HCT116 (cell line): ENCODE results near the gene LTBR.

Source experiments
- CEBPB ChIP-seq: IDR thresholded peaks from 2 replicates; pipeline ENCODE4 v1.6.1; 2012; ENCODE audit warnings: low read depth
- EGR1 ChIP-seq: IDR thresholded peaks from 2 replicates; pipeline ENCODE4 v1.6.1; 2012; ENCODE audit warnings: low read depth
- EZH2 ChIP-seq: fragments of 200-600 bp; sonication (generic); IDR thresholded peaks from 2 replicates; pipeline ENCODE4 v1.6.1; 2017; ENCODE audit warnings: antibody characterized with exemption, mixed run types
- EZH2phosphoT487 ChIP-seq: fragments of 200-600 bp; IDR thresholded peaks from 2 replicates; pipeline ENCODE4 v1.6.1; 2018; ENCODE audit warnings: antibody characterized with exemption, borderline replicate concordance
- JUND ChIP-seq: IDR thresholded peaks from 2 replicates; pipeline ENCODE4 v1.6.1; 2012
- POLR2AphosphoS5 ChIP-seq: IDR thresholded peaks from 2 replicates; pipeline ENCODE4 v1.6.1; 2011; ENCODE audit warnings: mild to moderate bottlenecking, low read depth, low read length, moderate library complexity
- SRF ChIP-seq: IDR thresholded peaks from 2 replicates; pipeline ENCODE4 v1.6.1; 2012; ENCODE audit warnings: low read depth
- YY1 ChIP-seq: IDR thresholded peaks from 2 replicates; pipeline ENCODE4 v1.6.1; 2011; ENCODE audit warnings: low read length, low read depth, moderate library complexity, mild to moderate bottlenecking; ENCODE audit not compliant: insufficient replicate concordance; ENCODE audit errors: extremely low read depth
- TF ChIP-seq, protein P1 (sequence below), 3 experiments: fragments of 200-600 bp in 1 of 3; sonication (generic) in 1 of 3; IDR thresholded peaks in 2 of 3; conservative IDR thresholded peaks in 1 of 3; 2 replicates each; pipeline ENCODE4 v1.5.1; 2012 to 2017; ENCODE audit warnings: low read depth in 2 of 3, low read length in 2 of 3, antibody characterized with exemption in 1 of 3, borderline replicate concordance in 1 of 3, control low read depth in 1 of 3, mild to moderate bottlenecking in 1 of 3, mixed read lengths in 1 of 3, mixed run types in 1 of 3, moderate library complexity in 1 of 3; ENCODE audit not compliant: insufficient read depth in 1 of 3
- TF ChIP-seq, protein P2 (sequence below): IDR thresholded peaks from 2 replicates; pipeline ENCODE4 v1.6.1; 2012
- TF ChIP-seq, protein P3 (sequence below): IDR thresholded peaks from 2 replicates; pipeline ENCODE4 v1.6.1; 2012; ENCODE audit warnings: low read depth

DNA sequence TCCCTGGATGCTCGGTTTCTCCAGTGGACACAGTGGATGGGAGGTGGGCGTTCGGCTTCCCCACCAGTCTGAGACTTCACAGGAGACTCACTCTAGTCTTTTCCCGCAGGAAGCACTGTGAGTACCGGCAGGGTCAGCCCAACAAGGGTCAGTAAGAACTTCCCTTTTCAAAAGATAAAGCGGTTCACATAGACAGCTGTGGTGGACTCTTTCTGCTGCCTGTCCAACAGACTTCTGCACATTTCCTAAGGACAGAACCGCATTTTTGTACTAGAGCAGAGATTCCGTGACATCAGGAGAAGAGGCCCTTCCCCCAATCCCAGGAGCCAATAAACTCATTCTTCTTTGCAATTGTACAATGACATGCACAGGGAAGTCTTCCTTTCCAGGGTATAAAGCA, 10.4 kb downstream of the LTBR start:
- TF ChIP-seq, protein P1, sequence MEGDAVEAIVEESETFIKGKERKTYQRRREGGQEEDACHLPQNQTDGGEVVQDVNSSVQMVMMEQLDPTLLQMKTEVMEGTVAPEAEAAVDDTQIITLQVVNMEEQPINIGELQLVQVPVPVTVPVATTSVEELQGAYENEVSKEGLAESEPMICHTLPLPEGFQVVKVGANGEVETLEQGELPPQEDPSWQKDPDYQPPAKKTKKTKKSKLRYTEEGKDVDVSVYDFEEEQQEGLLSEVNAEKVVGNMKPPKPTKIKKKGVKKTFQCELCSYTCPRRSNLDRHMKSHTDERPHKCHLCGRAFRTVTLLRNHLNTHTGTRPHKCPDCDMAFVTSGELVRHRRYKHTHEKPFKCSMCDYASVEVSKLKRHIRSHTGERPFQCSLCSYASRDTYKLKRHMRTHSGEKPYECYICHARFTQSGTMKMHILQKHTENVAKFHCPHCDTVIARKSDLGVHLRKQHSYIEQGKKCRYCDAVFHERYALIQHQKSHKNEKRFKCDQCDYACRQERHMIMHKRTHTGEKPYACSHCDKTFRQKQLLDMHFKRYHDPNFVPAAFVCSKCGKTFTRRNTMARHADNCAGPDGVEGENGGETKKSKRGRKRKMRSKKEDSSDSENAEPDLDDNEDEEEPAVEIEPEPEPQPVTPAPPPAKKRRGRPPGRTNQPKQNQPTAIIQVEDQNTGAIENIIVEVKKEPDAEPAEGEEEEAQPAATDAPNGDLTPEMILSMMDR (IDR thresholded peaks at IDR 0.05 in 2 of 3, conservative IDR thresholded peaks at IDR 0.05 in 1 of 3; ENCODE audit: borderline replicate concordance in 1 of 3, insufficient read depth in 1 of 3, low read depth in 2 of 3, low read length in 2 of 3): no peak
- TF ChIP-seq JUND: no peak
- TF ChIP-seq EZH2phosphoT487: no peak
- no peak for TF ChIP-seq YY1
- no peak for TF ChIP-seq SRF
- TF ChIP-seq POLR2AphosphoS5: no peak
- no peak for TF ChIP-seq EGR1
- TF ChIP-seq, protein P2, sequence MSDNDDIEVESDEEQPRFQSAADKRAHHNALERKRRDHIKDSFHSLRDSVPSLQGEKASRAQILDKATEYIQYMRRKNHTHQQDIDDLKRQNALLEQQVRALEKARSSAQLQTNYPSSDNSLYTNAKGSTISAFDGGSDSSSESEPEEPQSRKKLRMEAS: no peak
- TF ChIP-seq EZH2: no peak
- no peak for TF ChIP-seq CEBPB
- TF ChIP-seq, protein P3, sequence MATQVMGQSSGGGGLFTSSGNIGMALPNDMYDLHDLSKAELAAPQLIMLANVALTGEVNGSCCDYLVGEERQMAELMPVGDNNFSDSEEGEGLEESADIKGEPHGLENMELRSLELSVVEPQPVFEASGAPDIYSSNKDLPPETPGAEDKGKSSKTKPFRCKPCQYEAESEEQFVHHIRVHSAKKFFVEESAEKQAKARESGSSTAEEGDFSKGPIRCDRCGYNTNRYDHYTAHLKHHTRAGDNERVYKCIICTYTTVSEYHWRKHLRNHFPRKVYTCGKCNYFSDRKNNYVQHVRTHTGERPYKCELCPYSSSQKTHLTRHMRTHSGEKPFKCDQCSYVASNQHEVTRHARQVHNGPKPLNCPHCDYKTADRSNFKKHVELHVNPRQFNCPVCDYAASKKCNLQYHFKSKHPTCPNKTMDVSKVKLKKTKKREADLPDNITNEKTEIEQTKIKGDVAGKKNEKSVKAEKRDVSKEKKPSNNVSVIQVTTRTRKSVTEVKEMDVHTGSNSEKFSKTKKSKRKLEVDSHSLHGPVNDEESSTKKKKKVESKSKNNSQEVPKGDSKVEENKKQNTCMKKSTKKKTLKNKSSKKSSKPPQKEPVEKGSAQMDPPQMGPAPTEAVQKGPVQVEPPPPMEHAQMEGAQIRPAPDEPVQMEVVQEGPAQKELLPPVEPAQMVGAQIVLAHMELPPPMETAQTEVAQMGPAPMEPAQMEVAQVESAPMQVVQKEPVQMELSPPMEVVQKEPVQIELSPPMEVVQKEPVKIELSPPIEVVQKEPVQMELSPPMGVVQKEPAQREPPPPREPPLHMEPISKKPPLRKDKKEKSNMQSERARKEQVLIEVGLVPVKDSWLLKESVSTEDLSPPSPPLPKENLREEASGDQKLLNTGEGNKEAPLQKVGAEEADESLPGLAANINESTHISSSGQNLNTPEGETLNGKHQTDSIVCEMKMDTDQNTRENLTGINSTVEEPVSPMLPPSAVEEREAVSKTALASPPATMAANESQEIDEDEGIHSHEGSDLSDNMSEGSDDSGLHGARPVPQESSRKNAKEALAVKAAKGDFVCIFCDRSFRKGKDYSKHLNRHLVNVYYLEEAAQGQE: no peak
